ENCODE measurements around the gene ABCC4.

The ABCC4 gene

DNA sequence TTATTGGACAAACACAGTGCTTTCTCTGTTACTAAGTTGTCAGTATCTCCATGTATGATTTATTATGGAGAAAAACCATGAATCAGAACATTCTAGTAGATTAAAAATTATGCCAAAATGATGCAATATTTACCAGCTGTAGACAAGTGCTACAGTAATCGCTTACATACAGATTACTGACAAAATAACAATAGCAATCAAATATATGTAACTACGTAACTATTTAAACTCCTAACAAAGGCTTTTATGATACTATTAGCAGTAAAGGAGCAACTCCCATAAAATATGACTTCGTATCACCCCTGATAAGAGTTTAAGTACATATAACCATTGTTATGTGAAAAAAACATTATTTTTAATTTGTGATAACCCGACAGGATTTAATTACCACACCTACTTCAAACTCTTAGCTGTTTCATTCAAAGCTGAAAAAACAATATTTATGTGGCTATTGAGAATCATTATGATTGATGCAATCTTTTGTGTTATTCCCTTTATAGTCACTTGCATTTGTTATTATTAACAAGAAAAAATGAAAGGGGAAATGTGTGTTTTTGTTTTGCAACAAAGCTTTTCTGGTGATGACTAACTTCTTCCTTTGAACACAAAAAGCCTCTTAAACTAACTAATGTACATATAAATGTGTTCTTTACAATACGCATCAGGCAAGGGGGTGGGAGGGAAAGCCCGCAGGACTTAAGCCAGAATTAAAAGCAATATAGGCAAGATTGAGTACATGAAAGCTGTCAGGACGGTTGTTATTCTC is 147.4 kb downstream of the ABCC4 start:
- TF ChIP-seq, protein P1, sequence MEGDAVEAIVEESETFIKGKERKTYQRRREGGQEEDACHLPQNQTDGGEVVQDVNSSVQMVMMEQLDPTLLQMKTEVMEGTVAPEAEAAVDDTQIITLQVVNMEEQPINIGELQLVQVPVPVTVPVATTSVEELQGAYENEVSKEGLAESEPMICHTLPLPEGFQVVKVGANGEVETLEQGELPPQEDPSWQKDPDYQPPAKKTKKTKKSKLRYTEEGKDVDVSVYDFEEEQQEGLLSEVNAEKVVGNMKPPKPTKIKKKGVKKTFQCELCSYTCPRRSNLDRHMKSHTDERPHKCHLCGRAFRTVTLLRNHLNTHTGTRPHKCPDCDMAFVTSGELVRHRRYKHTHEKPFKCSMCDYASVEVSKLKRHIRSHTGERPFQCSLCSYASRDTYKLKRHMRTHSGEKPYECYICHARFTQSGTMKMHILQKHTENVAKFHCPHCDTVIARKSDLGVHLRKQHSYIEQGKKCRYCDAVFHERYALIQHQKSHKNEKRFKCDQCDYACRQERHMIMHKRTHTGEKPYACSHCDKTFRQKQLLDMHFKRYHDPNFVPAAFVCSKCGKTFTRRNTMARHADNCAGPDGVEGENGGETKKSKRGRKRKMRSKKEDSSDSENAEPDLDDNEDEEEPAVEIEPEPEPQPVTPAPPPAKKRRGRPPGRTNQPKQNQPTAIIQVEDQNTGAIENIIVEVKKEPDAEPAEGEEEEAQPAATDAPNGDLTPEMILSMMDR (IDR thresholded peaks at IDR 0.05; ENCODE audit: insufficient read depth, low read length, missing control alignments): no peak
- POLR2A ChIA-PET: no interaction called here
- DNase-seq (ENCODE audit: low read depth, low spot score): no peak
- CTCF ChIA-PET: interaction anchor here (0.9 to 4.2 kb wide), 7 partner anchors 36 to 718 kb away, joined by 3 to 46 read pairs (median 8); no protein-coding TSS in a partner anchor
- no peak overlapping the region for H3K4me3 ChIP-seq (ENCODE audit: low read depth, low read length)

- no peak overlapping the region for H3K4me3 ChIP-seq (ENCODE audit: low read depth, low read length)
- TF ChIP-seq, protein P1 (IDR thresholded peaks at IDR 0.05; ENCODE audit: insufficient read depth, low read length, missing control alignments): no peak
- no peak for DNase-seq (ENCODE audit: low read depth, low spot score)
- POLR2A ChIA-PET: no interaction called here
- CTCF ChIA-PET: interaction anchor here (0.9 to 1.6 kb wide), 4 partner anchors 40 to 531 kb away, joined by 3 read pairs; no protein-coding TSS in a partner anchor
These were observed 149.2 kb downstream of the ABCC4 start for GRCh38 chr13:95151942-95152587.

GRCh38 chr13:95150555-95150954 is 150.7 kb downstream of the ABCC4 start:
- DNase-seq (ENCODE audit: low read depth, low spot score): no peak
- TF ChIP-seq, protein P1 (IDR thresholded peaks at IDR 0.05; ENCODE audit: insufficient read depth, low read length, missing control alignments): no peak
- no peak overlapping the region for H3K4me3 ChIP-seq (ENCODE audit: low read depth, low read length)
- POLR2A ChIA-PET: no interaction called here
- CTCF ChIA-PET: interaction anchor here (0.8 to 2.1 kb wide), 4 partner anchors 11 to 476 kb away, joined by 3 to 6 read pairs (median 4); no protein-coding TSS in a partner anchor

DNA sequence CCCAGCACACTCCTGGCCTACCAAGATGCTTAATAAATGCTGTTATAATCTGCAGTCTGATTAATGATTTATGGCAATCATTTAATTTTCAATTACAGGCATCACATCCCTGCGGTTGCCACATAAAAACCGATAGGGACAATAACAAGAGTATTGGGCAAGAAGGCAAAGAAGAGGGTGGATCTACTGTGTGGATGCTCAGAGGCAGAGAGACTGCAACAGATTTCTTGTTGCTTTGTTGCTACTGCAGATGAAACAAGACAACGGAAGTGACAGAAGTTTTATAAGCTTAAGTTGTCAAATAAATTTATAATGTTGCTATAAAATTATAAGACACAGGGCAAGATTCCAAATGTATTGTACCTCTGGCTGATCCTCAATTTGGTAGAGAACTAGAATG is 154.8 kb downstream of the ABCC4 start:
- TF ChIP-seq, protein P1 (IDR thresholded peaks at IDR 0.05; ENCODE audit: insufficient read depth, low read length, missing control alignments): no peak
- DNase-seq (ENCODE audit: low read depth, low spot score): no peak
- POLR2A ChIA-PET: interaction anchor here (0.6 kb wide), 1 partner anchor 1073 kb away, joined by 3 read pairs; no protein-coding TSS in a partner anchor
- CTCF ChIA-PET: interaction anchor here (0.6 kb wide), 1 partner anchor 44 kb away, joined by 3 read pairs; no protein-coding TSS in a partner anchor
- no peak overlapping the region for H3K4me3 ChIP-seq (ENCODE audit: low read depth, low read length)

DNA sequence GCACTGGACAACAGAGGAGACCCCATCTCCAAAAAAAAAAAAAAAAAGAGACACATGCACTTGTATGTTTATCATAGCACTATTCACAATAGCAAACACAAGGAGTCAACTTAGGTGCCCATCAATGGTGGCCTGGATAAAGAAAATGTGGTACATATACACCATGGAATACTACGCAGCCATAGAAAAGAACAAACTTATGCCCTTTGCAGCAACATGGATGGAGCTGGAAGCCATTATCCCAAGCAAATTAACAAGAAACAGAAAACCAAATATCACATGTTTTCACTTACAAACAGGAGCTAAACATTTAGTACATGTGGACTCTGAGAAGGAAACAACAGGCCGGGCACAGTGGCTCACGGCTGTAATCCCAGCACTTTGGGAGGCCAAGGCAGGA is 155.7 kb downstream of the ABCC4 start:
- no peak overlapping the region for H3K4me3 ChIP-seq (ENCODE audit: low read depth, low read length)
- DNase-seq (ENCODE audit: low read depth, low spot score): no peak
- TF ChIP-seq, protein P1 (IDR thresholded peaks at IDR 0.05; ENCODE audit: insufficient read depth, low read length, missing control alignments): no peak
- CTCF ChIA-PET: no interaction called here
- POLR2A ChIA-PET: no interaction called here

GRCh38 chr13:95140502-95140901 is 160.7 kb downstream of the ABCC4 start:
- ChIA-PET CTCF (no interaction called here), POLR2A (no interaction called here)
- no peak overlapping the region for H3K4me3 ChIP-seq (ENCODE audit: low read depth, low read length)
- TF ChIP-seq, protein P1 (IDR thresholded peaks at IDR 0.05; ENCODE audit: insufficient read depth, low read length, missing control alignments): no peak
- DNase-seq (ENCODE audit: low read depth, low spot score): no peak
